GM23338 (cell line): ENCODE measurements around the gene RNF217. TPM values are rescaled to one million over a fixed set of nuclear protein-coding genes. Genes with fewer than 3 reads are reported as not detected.

Source experiments
- ATAC-seq: fragments of 200-7000 bp; cut with Tn5 transposase; 3 replicates; pipeline ENCODE4 v1.9.1; 2020
- DNase-seq: peaks from one replicate; pipeline ENCODE4 v3.0.0-alpha.2; 2015; ENCODE audit warnings: low spot score
- H2AFZ ChIP-seq: fragments of 200-600 bp; sonication (generic); 2 replicates; pipeline ENCODE4 v1.8.0; 2016; ENCODE audit warnings: antibody characterized with exemption, mild to moderate bottlenecking, moderate library complexity
- H3F3A ChIP-seq: fragments of 200-600 bp; sonication (generic); replicated peaks from 2 replicates; pipeline ENCODE4 v1.8.0; 2017; ENCODE audit warnings: antibody characterized with exemption, mixed run types, low read depth
- H3K27ac ChIP-seq: fragments of 200-600 bp; sonication (generic); 2 replicates; pipeline ENCODE4 v1.6.1; 2016; ENCODE audit warnings: low read depth
- H3K27me3 ChIP-seq: fragments of 200-600 bp; sonication (generic); 2 replicates; pipeline ENCODE4 v1.8.0; 2016; ENCODE audit warnings: mild to moderate bottlenecking, mixed run types, moderate library complexity; ENCODE audit not compliant: insufficient read depth
- H3K36me3 ChIP-seq: fragments of 200-600 bp; sonication (generic); 2 replicates; pipeline ENCODE4 v1.8.0; 2016; ENCODE audit warnings: mild to moderate bottlenecking; ENCODE audit not compliant: insufficient read depth
- H3K4me1 ChIP-seq: fragments of 200-600 bp; sonication (generic); 2 replicates; pipeline ENCODE4 v1.8.0; 2016; ENCODE audit warnings: mild to moderate bottlenecking, moderate library complexity; ENCODE audit not compliant: insufficient read depth
- H3K4me2 ChIP-seq: fragments of 200-600 bp; sonication (generic); 2 replicates; pipeline ENCODE4 v1.7.1; 2017; ENCODE audit warnings: mixed run types
- H3K4me3 ChIP-seq: fragments of 200-600 bp; sonication (generic); 2 replicates; pipeline ENCODE4 v1.6.1; 2016; ENCODE audit warnings: mixed run types
- H3K79me2 ChIP-seq: fragments of 200-600 bp; sonication (generic); replicated peaks from 2 replicates; pipeline ENCODE4 v1.8.0; 2017; ENCODE audit warnings: mild to moderate bottlenecking; ENCODE audit not compliant: insufficient read depth
- H3K9me2 ChIP-seq: fragments of 200-600 bp; sonication (generic); 2 replicates; pipeline ENCODE4 v1.8.0; 2017; ENCODE audit not compliant: insufficient read depth
- H4K20me1 ChIP-seq: fragments of 200-600 bp; sonication (generic); replicated peaks from 2 replicates; pipeline ENCODE4 v1.8.0; 2017; ENCODE audit warnings: mild to moderate bottlenecking; ENCODE audit not compliant: insufficient read depth
- H3K27ac Mint-ChIP-seq: 2 replicates; pipeline ENCODE4 v1.8.0; 2020; ENCODE audit warnings: inconsistent platforms, mild to moderate bottlenecking, moderate library complexity, mixed read lengths
- H3K27me3 Mint-ChIP-seq: 3 replicates; pipeline ENCODE4 v1.8.0; 2022; ENCODE audit warnings: low read depth, mild to moderate bottlenecking, moderate library complexity, mixed read lengths, inconsistent platforms; ENCODE audit not compliant: insufficient read depth, poor library complexity
- H3K36me3 Mint-ChIP-seq: 3 replicates; pipeline ENCODE4 v1.8.0; 2021; ENCODE audit warnings: low read depth, mild to moderate bottlenecking, inconsistent platforms, moderate library complexity, mixed read lengths
- H3K4me1 Mint-ChIP-seq: 3 replicates; pipeline ENCODE4 v1.8.0; 2020; ENCODE audit warnings: mild to moderate bottlenecking, inconsistent platforms, mixed read lengths
- H3K4me3 Mint-ChIP-seq: 3 replicates; pipeline ENCODE4 v1.8.0; 2021; ENCODE audit warnings: moderate library complexity, mild to moderate bottlenecking, inconsistent platforms, mixed read lengths
- H3K9me3 Mint-ChIP-seq: 3 replicates; pipeline ENCODE4 v1.8.0; 2020; ENCODE audit warnings: moderate library complexity, mild to moderate bottlenecking, inconsistent platforms, mixed read lengths
- CREB1 ChIP-seq: fragments of 250-450 bp; sonication (Bioruptor Pico); IDR thresholded peaks from 2 replicates; pipeline ENCODE4 v1.5.0; 2020; ENCODE audit warnings: low read depth, mild to moderate bottlenecking, moderate library complexity
- NANOG ChIP-seq: IDR thresholded peaks from 2 replicates; pipeline ENCODE4 v1.6.1; 2016; ENCODE audit warnings: antibody characterized with exemption, borderline replicate concordance
- POLR2AphosphoS5 ChIP-seq: IDR thresholded peaks from 2 replicates; pipeline ENCODE4 v1.6.1; 2016; ENCODE audit warnings: antibody characterized with exemption, low read depth
- ZNF331 ChIP-seq: fragments of 250-450 bp; sonication (Bioruptor Pico); IDR thresholded peaks from 2 replicates; pipeline ENCODE4 v1.5.0; 2020; ENCODE audit warnings: low read depth, mild to moderate bottlenecking, moderate library complexity
- ZNF462 ChIP-seq: fragments of 250-450 bp; sonication (Bioruptor Pico); IDR thresholded peaks from 2 replicates; pipeline ENCODE4 v1.5.0; 2020; ENCODE audit warnings: mild to moderate bottlenecking, moderate library complexity
- polyA plus RNA-seq: library from polyadenylated mRNA; unstranded; fragments of >200 nt; fragmentation: Nextera tagmentation; extraction: Ambion mirVana; gene quantifications from 2 replicates; pipeline ENCODE4 v1.2.1, GENCODE V29; 2016
- total RNA-seq: library from RNA; depleted of rRNA; stranded (reverse); fragments of >200 nt; shearing (Covaris generic); gene quantifications from 2 replicates; pipeline ENCODE4 v1.2.3, GENCODE V29; 2014
- TF ChIP-seq, protein P1 (sequence below): IDR thresholded peaks from one replicate; pipeline ENCODE4 v1.6.1; 2018; ENCODE audit warnings: antibody characterized with exemption; ENCODE audit not compliant: unreplicated experiment
- TF ChIP-seq, protein P2 (sequence below): IDR thresholded peaks from 2 replicates; pipeline ENCODE4 v1.6.1; 2016; ENCODE audit warnings: antibody characterized with exemption

RNF217 gene
- total and polyA plus RNA-seq, 2 experiments from 2014 or later, result 1.7 to 6.2 TPM

DNA sequence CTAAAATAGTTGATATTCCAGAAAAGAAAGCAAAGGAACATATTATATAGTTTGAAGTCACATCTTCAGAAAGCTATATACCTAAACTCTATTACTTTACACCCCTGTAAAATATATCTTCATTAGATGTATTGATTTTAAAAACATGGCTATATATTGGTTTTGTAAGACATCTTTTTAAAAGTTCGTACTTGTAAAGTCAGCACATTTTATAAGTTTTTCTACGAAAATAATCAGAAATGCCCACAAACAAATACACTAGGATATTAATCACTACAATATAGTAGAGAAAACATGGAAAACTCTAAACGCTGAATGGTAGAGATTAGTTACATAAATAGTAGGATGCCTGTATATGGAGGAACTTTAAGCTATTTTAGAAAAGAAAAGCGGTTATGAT is 52.9 kb downstream of the RNF217 start:
- no peaks in the 10 kb centered on the region for H3K36me3 Mint-ChIP-seq
- H3K4me1 Mint-ChIP-seq, result peaks cover 26% of the 10 kb centered on the region
- Histone ChIP-seq H3K4me3 (no peak overlapping the region), H3F3A (no peaks in the 10 kb centered on the region), H3K79me2 (no peaks in the 10 kb centered on the region), H4K20me1 (no peaks in the 10 kb centered on the region), H3K27me3 (no peaks in the 10 kb centered on the region), H3K36me3 (no peaks in the 10 kb centered on the region), H2AFZ (no peak overlapping the region), H3K4me1 (peaks cover 20% of the 10 kb centered on the region), H3K9me2 (no peaks in the 10 kb centered on the region), H3K27ac (no peak overlapping the region), H3K4me2 (no peak overlapping the region)
- no peak for DNase-seq
- H3K4me3 Mint-ChIP-seq, result no peak overlapping the region
- no peaks in the 10 kb centered on the region for H3K27me3 Mint-ChIP-seq
- H3K9me3 Mint-ChIP-seq, result no peaks in the 10 kb centered on the region
- TF ChIP-seq, protein P1, sequence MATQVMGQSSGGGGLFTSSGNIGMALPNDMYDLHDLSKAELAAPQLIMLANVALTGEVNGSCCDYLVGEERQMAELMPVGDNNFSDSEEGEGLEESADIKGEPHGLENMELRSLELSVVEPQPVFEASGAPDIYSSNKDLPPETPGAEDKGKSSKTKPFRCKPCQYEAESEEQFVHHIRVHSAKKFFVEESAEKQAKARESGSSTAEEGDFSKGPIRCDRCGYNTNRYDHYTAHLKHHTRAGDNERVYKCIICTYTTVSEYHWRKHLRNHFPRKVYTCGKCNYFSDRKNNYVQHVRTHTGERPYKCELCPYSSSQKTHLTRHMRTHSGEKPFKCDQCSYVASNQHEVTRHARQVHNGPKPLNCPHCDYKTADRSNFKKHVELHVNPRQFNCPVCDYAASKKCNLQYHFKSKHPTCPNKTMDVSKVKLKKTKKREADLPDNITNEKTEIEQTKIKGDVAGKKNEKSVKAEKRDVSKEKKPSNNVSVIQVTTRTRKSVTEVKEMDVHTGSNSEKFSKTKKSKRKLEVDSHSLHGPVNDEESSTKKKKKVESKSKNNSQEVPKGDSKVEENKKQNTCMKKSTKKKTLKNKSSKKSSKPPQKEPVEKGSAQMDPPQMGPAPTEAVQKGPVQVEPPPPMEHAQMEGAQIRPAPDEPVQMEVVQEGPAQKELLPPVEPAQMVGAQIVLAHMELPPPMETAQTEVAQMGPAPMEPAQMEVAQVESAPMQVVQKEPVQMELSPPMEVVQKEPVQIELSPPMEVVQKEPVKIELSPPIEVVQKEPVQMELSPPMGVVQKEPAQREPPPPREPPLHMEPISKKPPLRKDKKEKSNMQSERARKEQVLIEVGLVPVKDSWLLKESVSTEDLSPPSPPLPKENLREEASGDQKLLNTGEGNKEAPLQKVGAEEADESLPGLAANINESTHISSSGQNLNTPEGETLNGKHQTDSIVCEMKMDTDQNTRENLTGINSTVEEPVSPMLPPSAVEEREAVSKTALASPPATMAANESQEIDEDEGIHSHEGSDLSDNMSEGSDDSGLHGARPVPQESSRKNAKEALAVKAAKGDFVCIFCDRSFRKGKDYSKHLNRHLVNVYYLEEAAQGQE, result no peak
- TF ChIP-seq NANOG (no peak), ZNF331 (CRISPR knock-in tag) (no peak), ZNF462 (no peak), POLR2AphosphoS5 (no peak), CREB1 (no peak)
- TF ChIP-seq, protein P2, sequence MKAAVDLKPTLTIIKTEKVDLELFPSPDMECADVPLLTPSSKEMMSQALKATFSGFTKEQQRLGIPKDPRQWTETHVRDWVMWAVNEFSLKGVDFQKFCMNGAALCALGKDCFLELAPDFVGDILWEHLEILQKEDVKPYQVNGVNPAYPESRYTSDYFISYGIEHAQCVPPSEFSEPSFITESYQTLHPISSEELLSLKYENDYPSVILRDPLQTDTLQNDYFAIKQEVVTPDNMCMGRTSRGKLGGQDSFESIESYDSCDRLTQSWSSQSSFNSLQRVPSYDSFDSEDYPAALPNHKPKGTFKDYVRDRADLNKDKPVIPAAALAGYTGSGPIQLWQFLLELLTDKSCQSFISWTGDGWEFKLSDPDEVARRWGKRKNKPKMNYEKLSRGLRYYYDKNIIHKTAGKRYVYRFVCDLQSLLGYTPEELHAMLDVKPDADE, result no peak
- H3K27ac Mint-ChIP-seq, result no peak overlapping the region
- ATAC-seq, result no peak
